ENCODE data around the gene CREBRF. TPM values are rescaled to one million over a fixed set of nuclear protein-coding genes. Genes with fewer than 3 reads are reported as not detected.

The CREBRF gene
- total and polyA plus RNA-seq, 2 of the 8 experiments (the other 6 are each of a cell fraction or from before 2014, with no cell fraction given): 1.2 to 4.7 TPM

DNA sequence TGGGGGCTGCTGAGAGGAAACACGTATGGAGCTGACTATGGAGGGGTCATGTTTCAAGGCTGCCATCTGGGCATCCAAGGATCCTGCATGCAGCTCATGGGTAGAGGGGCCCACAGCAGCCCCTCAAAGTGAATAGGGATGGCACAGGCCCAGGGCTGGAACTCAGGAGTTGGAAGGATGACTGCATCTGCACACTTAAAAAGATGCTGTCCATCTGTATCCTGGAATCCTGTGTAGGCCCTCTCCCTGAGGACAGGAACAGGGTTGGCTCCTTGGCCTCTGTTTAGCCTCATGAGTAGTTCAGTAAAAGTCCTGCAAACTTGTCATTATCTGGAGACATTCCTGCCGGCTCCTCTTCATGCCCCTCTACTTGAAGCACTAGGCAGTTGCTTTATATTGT, 92.2 kb downstream of the CREBRF start (continued):
- TF ChIP-seq SAP30 (IDR thresholded peaks at IDR 0.05; ENCODE audit: insufficient read depth, insufficient replicate concordance, low read length): no peak
- no peak for TF ChIP-seq SRF (IDR thresholded peaks at IDR 0.05; ENCODE audit: low read depth, low read length)
- no peak for TF ChIP-seq JUN (IDR thresholded peaks at IDR 0.05; ENCODE audit: low read depth, low read length)
- TF ChIP-seq RXRA (IDR thresholded peaks at IDR 0.05; ENCODE audit: insufficient read depth, low read depth, low read length): no peak
- no peak for TF ChIP-seq CHD2 (IDR thresholded peaks at IDR 0.05; ENCODE audit: low read length)
- no peak for TF ChIP-seq CBX8 (IDR thresholded peaks at IDR 0.05; ENCODE audit: borderline replicate concordance, low read depth, low read length)

Data from H1 (cell line).